NCI-H2081 (cell line): Measurements from ENCODE around the gene MYLK.
"Not testable (repeated sequence)": the region's sequence is repeated elsewhere in the genome, so short reads cannot be mapped to it uniquely, and the experiment has no call there.

Experiments
- DNase-seq, 2 experiments: peaks; one replicate each; lab custom pipeline; 2025; lab: John Stamatoyannopoulos, UW

The MYLK gene

DNA sequence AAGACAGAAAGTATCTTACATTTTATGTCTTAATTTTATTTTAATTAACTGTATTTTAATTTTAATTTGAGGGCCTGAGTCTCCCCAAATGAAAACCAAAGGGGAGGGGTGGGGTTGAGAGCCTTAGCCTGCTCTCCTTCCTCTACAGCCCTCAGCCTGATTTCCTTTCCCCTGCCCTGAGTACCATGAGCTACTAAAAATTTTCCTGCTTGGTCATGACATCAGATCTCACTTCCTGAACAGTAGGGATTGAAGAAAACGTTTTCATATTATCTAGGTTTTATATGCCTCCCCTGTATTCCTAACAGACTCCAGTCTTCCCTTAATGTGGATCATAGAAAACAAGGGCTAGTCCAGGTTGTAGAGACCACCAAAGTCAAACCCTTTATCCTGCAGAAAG is 133.9 kb downstream of the MYLK start:
- no peak for DNase-seq

DNA sequence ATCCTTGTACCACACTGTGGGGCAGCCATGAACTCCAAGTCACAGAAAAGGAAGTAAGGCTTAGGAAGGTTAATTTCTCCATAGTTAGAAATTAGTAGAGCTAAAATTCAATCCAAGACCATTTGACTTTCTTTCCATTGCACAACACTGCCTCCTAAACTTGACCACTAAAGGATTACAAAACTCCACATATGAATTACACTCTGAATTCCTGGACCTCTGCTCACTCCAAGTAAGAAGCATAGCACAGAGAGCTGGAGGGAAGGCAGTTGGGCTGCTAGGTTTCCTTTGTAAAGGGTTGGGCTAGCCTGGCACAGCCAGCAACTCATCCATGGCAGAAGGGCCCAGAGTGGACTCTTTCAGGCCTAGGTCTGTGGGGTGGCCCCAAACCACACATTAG is 134.4 kb downstream of the MYLK start:
- no peak for DNase-seq

DNA sequence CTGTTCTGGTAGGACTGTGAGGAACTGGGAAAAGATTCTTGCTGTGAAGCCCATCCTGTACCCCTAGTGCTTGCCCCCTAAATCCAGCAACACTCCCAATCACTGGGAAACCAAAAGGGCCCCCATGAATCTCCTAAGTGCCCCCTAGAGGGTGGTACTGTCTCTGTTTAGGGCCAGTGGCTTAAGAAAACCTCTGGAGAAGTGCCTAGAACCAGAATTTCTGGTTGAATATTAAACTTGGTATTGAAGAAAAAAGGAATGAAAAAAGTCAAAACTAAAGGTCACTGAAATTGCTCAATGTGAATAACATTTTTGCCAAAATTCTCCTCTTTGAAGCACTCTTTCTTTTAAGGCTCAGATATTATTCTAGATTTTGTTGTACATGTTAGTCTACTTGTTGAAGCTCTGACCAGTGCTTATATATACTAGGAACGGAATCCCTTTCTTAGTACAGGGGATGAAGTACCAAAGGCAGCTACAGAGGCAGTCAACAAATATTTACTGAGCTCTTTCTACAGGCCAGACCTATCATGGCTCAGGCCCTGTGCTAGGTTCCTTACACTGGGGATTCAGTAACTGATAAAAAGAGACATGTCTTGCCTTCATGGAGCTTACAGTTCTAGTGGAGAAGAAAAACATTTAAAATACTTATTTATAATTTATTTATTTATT is 138.8 kb downstream of the MYLK start:
- DNase-seq = no peak

DNA sequence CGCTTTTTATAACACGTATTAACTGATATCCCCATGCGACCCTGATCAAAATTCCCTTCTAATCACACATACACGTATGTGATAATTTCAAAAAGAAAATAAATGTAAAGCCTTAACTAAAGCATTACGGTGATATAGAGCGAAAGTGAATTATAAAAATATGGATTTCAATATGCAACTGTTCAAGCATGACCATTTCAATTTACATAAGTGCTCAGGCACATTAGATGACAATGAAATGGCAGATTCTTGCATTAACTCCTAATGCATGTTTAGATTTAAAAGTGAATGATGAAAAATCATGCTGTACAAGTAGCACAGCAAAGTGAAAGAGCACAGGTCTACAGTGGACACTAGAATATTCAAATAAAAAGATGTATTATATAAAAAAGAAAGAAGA is 140.1 kb downstream of the MYLK start:
- no peak for DNase-seq

DNA sequence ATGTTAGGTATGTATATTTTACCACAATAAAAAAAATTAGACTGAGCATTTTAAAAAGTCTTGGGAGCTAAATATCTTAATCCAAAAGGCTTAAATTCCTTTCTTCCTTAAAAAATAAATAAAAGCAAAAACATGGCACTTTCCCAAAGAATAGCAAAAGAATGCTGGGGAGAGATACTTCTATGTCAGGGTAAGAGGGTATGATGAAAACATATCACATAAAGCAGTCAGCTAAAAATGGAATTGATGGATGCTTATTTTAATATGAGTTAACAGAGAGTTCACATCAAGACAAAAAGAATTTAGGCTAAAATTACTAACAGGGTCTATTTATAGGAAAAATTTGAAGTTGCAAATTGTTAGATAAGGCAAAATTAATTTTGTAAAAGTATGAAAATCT is 141.0 kb downstream of the MYLK start:
- no peak for DNase-seq

DNA sequence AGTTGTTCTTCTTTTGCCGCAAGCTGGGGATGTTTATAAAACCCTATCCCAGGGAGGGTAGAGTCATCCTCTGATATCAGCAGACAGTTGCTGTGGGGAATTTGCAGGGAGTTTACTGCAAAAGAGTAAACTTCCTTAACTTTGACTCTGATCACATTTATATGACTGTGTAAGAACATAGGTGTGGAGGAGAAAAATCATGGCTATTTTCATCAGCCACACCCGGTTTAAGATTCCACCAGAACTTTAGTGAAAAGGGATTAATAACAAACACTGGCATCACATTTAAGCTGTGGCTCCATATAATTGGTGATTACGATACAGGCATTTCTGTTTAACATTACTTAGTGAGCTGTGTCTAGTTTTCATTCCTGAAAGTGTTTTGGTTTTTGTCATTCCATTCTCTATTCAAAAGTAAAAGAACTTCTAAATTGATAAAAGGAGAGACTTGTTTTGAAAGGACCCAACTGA is 143.1 kb downstream of the MYLK start:
- DNase-seq = no peak

DNA sequence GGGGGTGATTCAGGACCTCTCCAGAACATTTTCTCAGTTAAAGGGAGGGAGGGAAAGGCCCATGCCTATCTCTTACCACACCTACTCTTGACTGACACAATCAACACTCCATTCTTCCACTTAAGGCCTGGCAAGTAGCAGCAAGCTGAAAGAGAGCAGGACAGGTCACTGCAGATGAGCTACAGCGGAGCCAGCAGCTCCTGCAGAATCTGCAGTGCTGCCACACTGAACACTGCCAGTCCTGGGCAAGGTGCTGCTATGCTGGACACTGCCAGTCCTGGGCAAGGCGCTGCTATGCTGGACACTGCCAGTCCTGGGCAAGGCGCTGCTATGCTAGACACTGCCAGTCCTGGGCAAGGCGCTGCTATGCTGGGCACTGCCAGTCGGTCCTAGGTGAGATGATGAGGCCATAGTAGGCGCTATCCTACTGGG is 143.7 kb downstream of the MYLK start:
- DNase-seq = no peak

DNA sequence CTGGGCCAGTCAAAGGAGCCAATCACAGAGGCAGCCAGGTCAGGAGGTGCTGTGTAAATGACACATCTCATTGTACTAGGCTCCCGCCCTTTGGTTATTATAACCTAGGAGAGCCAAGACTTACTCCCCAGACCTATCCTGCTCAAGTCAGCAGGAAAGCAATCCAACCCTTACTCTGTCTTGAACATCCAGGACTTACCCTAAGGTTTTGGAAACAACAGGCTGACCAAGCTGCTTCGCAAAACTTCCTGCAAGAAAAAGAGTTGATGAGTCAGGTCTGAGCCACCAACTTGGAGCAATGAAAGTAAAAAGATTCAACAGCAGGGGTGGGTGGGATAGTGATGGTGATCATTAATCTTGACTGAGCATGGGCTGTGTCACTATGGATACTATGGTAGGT is 144.4 kb downstream of the MYLK start:
- no peak for DNase-seq

DNA sequence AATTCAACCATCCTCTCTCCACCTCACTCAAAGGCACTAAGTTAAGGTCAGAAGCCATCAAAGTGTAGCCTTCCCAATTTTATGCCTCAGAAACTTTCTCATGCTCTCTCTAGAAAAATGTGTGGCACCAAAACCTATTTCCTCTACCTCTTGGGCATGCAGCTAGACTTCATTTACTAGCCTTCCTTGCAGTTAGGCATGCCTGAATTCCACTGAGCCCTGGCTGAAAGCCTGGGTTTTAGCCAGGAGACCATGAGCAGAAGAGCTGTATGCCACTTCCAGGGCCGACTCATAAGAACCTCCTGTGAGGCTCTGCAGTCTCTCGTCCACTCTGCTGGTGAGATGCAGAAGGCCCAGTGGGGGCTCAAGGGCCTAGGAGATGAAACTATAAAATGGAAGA is 145.0 kb downstream of the MYLK start:
- no peak for DNase-seq

DNA sequence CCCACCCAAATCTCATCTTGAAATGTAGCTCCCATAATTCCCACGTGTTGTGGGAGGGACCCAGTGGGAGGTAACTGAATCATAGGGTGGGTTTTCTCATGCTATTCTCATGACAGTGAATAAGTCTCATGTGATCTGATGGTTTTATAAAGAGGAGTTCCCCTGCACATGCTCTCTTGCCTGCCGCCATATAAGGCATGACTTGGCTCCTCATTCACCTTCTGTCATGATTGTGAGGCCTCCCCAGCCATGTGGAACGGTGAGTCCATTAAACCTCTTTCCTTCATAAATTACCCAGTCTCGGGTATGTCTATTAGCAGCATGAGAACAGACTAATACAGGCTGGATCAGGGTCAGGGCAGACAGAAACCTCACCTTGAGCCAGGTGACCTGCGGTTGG is 145.6 kb downstream of the MYLK start:
- not testable (repeated sequence) for DNase-seq

DNA sequence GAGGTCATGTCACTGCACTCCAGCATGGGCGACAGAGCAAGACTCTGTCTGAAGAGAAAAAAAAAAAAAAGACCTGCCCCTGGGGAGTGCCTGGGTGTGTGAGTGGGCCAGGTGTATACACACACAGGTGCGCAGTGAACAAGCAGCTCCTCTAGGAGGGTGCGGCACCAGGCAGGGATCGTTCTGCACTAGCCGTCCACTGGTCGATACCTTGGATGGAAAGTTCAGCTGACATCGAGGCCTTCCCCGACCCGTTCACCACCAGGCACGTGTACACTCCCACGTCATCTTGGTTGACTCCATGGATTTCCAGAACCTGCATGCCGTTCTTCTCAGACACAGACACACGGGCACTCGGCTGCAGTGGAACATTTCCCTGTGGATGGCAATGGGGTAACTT is 147.0 kb downstream of the MYLK start:
- DNase-seq = no peak

DNA sequence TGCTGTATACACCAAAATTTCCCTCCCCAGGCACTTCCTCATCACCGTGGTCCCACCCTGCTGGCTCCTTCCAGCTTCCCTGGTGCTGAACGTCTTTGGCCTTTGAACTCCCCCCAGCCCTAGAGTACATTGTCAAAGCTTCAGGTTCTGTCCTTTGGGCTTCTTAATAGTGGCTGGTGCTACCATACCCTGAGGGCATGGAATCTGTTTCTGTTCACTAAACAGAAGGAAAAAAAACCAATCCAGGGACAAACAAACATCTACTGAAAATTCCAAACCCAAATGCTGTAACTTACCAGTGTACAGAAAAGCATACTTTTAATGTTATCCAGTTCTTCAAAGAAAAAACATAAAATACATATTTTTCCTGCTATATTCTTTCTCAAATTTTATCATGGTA is 148.7 kb downstream of the MYLK start:
- no peak for DNase-seq

DNA sequence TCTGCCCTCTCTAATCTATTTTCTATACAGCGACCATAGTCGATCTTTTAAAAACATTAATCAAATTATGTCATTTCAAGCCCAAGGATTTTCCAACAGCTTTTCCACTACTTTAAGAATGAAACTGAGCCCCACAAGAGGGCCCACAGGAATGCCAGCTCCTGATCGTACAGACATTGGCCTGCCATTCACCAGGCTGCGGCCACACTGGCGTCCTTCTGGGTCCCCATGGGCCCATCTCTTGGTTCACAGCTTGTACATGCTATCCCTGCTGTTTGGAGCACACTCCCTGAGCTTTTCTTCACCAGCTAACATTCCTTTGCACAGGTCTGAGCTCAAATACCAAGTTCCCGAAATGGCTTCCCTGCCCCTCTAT is 149.6 kb downstream of the MYLK start:
- no peak for DNase-seq

DNA sequence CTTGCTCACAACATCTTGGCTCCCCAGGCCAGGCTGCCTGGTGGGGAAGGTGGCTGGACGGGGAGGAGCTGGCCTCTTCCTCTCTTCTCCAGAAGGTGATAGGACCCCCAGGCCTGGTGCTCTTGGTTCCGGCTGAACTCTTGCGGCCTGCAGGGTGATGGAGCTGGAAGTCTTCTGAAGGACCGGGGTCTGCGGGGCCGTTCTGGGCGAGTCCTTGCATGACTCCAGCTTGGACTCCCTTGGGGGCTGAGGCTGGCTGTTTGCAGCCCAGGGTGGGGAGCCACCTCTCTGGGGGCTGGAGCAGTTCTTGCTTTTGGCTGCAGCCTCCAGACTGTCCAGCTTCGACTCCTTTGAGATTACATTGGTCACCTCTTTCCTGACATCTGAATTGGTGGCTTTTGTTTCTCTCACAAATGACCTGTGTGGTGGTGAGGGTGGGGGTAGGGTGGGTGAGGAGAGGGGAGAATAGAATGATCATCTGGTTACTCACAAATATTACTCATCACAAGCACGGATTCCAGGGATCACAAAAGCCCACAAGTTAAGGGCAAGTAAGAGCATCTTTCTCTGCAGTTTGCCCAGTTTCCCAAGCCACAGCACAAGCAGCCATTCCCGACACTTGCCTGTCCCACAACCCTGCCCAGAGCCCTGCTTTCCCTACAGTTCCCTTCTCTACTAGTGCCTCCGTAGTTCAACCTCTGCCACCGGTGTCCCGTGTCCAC is 150.2 kb downstream of the MYLK start:
- no peak for DNase-seq

DNA sequence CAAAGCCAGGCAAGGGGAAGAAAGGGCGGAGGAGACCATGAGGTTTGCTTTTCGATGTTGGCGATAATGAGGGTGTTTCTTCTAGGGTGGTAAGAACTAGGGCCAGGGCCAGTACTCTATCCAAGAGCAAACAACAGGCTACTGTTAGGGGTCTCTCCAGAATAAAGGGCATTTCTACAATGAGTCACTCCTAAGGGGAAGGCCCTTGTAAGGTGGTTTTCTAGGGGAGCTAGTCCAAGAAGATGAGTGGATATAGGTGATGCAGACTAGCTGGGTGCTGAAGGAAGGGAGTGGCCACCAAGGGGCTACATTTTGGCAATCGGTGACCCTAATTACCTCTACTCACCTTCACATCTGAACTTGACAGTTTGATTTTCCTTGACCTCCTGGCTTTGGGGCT is 150.8 kb downstream of the MYLK start:
- DNase-seq = no peak

DNA sequence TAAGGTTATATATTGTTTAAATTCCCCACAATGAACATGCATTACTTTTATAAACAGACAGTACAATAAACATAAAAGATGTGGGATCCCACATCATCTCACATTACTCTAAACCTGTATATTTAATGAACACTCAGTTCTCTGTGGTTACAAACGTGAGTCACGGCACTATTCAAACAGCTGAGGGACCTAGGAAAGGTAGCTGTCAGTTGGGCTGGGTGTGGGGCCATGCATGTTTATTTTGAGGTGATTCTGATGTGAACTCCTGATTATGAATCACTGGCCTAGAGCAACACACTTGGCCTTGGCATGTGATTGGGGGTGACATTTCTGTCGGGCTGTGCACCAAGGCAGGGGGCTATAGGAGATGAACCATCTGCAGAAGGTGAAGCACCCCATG is 151.7 kb downstream of the MYLK start:
- DNase-seq = peak in 1 of 2 experiments; percentile 19

DNA sequence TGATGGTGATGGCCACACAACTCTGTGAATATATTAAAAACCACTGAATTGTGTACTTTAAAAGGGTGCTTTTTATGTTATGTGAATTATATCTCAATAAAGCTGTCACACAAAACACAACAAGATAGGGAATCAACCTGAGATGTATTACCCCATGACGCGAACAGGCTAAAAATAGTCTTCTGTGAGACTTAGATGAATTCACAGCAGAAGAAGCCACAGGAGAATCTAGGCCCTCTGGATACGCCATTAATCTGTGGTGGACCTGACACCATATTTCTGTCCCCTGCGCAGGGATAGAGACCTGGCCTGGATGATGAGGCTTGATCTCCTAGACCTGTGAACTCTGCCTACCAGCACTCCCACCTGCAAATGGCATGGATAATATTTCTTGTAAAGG is 153.3 kb downstream of the MYLK start:
- DNase-seq = no peak

DNA sequence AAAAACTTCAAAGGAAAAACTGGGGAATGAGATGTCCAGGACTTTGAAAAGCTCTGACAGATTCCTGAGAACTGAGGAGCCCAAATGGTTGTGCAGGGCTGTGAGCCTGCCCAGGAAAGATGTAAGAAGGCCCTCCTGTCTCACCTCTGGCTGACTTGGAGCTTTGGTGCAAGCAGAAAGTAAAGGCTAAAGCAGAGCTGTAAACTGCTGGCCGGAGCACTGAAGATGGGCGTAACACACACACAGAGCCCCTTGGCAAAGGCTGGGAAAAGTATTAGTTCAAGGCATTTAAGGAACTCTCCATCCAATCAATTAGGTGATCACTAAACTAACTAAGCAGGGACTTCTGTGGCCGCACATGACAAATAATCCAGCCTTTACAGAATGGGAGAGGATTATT is 155.1 kb downstream of the MYLK start:
- DNase-seq = no peak

DNA sequence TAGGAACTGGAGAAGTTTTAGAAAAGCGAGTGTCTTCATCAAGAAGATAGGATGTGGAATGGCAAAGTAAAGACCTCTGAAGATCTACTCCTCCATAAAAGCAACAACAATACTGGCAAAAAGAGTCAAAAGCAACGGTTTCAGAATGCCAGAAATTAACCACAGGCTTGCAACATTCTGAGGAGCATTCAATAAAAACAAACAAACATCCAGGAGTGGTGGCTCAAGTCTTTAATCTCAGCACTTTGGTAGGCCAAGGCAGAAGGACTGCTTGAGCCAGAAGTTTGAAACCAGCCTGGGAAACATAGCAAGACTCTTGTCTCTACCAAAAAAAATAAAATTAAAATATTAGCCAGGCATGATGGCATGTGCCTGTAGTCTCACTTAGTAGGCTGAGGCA is 156.1 kb downstream of the MYLK start:
- no peak for DNase-seq

DNA sequence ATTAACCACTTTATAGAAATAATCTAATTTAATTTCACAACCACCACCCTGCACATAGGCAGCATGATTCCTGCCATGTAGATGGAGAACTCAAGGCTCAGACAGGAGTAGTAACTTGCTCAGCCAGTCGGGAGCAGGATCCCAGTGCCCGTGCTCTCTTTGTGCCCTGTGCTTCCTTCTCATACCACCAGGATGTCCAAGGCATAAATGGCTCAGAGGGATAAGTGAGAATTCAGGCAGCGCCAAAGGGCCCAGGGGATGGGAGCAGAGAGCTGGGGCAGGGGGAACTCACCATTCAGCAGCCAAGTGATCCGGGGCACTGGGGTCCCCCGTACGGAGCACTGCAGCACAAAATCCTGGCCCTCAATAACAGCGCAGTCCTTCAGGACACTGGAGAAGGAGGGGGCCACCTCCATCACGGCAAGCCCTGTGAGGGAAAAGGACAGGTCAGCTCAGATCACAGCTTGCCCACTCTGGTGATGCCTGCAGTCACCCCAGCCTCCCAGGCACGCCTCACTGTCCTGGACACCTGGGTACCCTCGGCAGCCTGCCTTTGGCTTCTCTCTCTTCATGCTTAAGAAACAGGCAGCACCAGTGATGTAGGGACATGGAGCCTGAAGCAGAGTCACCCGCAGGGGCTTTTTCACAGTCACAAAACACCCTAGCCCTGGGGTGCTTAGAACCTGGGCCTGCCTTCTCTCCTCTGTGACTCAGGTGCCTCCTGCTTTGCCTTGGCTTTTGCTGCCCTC is 158.3 kb downstream of the MYLK start:
- DNase-seq = no peak

DNA sequence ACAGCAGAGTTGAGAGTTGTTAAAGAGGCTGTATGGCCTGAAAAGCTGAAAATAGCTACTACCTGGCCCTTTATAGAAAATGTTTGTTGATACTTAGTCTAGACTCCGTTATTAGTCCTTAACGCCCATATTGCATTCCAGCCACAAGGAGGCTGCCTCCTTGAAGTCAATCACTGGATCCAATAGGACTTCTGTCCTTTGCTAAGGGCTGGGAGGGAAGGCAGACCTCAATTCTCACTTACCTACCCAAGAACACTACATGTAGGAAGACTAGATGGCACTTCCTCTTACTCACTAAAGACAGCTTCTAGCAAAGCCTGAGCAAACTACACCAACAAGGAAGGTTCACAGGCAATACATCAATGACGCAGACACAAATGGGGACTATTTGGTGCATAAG is 159.8 kb downstream of the MYLK start:
- DNase-seq = no peak

DNA sequence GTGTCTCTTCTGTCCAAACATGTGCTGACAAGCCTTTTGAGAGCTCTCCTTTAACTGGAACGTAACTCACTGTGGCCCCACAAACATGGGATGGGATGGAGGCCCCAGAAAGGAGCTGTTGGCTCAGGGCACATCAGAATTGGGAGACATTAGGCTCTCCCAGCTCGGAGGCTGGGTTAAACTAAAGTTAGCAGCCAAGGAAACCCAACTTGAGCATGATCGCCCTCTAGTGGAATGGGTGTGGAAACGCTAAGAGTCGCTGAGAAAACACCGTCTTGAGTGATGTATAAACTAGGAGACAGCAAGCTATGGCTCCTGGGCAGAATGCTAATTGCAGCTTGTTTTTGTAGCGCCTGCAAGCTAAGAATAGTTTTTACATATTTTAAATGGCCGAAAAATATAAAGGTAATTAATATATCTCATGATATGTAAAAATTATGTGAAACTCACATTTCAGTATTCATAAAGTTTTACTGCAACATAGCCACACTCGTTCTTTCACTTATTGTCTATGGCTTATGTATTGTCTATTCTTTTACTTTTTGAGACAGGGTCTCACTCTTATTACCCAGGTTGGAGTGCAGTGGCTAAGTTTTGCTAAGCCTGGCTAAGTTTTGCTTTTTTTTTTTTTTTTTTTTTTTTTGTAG is 160.5 kb downstream of the MYLK start:
- DNase-seq = peak; percentile 90 to 92

DNA sequence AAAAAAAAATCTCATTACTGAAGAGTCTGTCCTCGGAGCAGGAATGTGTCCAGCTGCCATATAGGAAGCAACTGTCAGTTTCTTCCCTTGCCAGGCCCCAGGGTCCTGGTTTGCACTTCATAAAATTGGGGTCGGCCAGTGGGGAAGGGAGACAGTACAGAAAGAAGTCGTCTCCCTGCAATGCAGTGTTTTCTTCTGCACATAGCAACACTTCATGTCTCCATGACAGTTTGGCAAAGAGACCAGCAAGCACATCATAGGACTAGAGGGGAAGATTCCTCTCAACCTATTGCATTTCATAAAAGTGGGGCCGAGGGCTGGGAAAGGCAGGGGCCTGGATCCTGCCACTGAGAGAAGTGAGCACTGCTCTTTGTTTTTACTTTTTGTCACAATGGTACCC is 161.1 kb downstream of the MYLK start:
- no peak for DNase-seq
